ENCODE results near the gene SNED1.

DNA sequence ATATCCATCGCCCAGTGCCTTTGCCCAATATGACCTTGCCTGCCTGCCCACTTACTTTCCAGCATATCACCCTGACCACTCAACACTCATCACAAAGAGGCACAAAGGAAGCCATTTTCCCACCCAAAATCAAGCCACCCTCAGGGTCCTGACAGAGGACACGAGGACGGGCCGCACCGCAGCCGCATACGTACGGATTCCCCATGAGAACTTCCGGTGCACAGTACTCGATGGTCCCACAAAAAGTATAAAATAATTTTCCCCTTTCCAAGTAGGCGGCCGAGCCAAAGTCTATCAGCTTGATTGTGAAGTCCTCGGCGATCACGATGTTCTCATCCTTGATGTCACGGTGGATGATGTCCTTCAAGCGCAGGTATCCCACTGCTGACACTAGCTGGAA, 113.6 kb downstream of the SNED1 start:
- TF ChIP-seq, protein P1, sequence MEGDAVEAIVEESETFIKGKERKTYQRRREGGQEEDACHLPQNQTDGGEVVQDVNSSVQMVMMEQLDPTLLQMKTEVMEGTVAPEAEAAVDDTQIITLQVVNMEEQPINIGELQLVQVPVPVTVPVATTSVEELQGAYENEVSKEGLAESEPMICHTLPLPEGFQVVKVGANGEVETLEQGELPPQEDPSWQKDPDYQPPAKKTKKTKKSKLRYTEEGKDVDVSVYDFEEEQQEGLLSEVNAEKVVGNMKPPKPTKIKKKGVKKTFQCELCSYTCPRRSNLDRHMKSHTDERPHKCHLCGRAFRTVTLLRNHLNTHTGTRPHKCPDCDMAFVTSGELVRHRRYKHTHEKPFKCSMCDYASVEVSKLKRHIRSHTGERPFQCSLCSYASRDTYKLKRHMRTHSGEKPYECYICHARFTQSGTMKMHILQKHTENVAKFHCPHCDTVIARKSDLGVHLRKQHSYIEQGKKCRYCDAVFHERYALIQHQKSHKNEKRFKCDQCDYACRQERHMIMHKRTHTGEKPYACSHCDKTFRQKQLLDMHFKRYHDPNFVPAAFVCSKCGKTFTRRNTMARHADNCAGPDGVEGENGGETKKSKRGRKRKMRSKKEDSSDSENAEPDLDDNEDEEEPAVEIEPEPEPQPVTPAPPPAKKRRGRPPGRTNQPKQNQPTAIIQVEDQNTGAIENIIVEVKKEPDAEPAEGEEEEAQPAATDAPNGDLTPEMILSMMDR (conservative IDR thresholded peaks at IDR 0.05): no peak
- TF ChIP-seq EZH2 (IDR thresholded peaks at IDR 0.05; ENCODE audit: low read depth): no peak

All from PC-9 (cell line).